Measurements from ENCODE around the gene EVA1B. TPM values are rescaled to one million over a fixed set of nuclear protein-coding genes. Genes with fewer than 3 reads are reported as not detected.

Gene EVA1B
- total and polyA plus RNA-seq, 4 donors: 31.2 to 59.5 (median 33.7) TPM

DNA sequence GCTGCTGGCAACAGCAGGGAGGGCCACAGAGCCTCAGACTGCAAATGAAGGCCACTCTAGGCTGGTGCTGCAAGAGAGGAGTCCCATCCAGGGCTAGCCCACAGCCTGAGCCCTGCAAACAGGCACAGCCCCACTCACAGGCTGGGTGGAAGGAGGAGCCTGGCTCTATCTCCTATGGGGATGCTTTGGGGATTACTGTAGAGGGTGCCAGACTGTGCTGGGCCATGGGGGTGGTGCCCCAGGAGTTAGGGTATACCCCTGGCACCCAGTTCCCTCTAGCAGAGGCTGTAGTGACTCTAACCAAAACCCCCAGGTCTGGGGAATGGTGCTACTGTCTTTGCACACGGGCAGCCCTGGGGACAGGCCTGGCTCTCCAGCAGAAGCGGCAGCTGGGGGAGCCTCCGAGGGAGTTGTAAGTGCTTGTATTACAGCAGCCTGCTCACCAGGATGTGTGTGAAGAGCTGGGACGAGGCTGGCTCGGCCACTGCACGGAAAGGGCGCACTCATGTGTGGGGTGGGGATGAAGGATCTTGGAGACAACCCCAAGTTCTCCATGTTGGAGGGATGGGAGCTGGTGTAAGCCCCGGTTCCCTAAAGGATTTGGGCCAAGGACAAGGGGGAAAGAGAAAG, 23.4 kb upstream of the EVA1B start:
- Histone ChIP-seq H3K4me1 (ENCODE audit: control insufficient read depth in 5 of 5, insufficient read depth in 5 of 5, low read length in 5 of 5) (peaks cover 0 to 21% (median 10%) of the 10 kb centered on the region in 5 donors), H3K9me3 (ENCODE audit: control insufficient read depth in 4 of 4, insufficient read depth in 3 of 4, low read length in 3 of 4) (no peaks in the 10 kb centered on the region), H3K36me3 (ENCODE audit: control insufficient read depth in 4 of 4, insufficient read depth in 4 of 4, low read length in 4 of 4) (peaks cover 8 to 60% (median 19%) of the 10 kb centered on the region in 4 donors), H3K9ac (ENCODE audit: insufficient read depth in 1 of 2, low read length in 2 of 2) (no peak overlapping the region), H3K27ac (ENCODE audit: low read depth in 1 of 2, low read length in 1 of 2) (no peak overlapping the region), H3K27me3 (ENCODE audit: control insufficient read depth in 3 of 3, insufficient read depth in 3 of 3, low read length in 2 of 3) (no peaks in the 10 kb centered on the region), H3K4me3 (no peak overlapping the region)
- no peak for ATAC-seq (ENCODE audit: insufficient read depth, low FRiP score)
- DNase-seq: no peak
- TF ChIP-seq, protein P1, sequence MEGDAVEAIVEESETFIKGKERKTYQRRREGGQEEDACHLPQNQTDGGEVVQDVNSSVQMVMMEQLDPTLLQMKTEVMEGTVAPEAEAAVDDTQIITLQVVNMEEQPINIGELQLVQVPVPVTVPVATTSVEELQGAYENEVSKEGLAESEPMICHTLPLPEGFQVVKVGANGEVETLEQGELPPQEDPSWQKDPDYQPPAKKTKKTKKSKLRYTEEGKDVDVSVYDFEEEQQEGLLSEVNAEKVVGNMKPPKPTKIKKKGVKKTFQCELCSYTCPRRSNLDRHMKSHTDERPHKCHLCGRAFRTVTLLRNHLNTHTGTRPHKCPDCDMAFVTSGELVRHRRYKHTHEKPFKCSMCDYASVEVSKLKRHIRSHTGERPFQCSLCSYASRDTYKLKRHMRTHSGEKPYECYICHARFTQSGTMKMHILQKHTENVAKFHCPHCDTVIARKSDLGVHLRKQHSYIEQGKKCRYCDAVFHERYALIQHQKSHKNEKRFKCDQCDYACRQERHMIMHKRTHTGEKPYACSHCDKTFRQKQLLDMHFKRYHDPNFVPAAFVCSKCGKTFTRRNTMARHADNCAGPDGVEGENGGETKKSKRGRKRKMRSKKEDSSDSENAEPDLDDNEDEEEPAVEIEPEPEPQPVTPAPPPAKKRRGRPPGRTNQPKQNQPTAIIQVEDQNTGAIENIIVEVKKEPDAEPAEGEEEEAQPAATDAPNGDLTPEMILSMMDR (IDR thresholded peaks at IDR 0.05; ENCODE audit: control extremely low read depth, extremely low read depth): no peak
- WGBS, 2 donors: 93 to 94% methylated on average over 8 of the region's 8 CpGs

DNA sequence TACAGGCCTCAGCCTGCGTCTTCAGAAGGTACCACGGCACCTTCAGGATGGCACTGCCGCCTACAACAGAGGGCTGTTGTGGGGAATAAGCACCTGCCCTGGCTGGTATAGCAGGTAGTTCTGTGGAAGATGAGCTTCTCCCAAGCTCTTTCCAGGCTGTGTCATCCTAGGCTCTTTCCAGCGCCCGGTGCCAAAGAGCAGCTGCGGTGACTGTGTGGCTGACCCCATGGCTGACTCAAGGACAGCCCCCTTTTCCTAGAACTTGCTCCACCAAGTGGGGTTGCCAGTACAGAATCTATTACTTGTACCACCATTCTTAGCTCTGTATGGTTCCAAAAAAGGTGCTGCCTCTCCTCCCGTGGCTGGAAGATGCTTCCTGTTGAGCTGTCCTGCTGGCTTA, 21.9 kb upstream of the EVA1B start:
- Histone ChIP-seq H3K36me3 (ENCODE audit: control insufficient read depth in 4 of 4, insufficient read depth in 4 of 4, low read length in 4 of 4) (peaks cover 8 to 71% (median 18%) of the 10 kb centered on the region in 4 donors), H3K9me3 (ENCODE audit: control insufficient read depth in 4 of 4, insufficient read depth in 3 of 4, low read length in 3 of 4) (no peaks in the 10 kb centered on the region), H3K4me1 (ENCODE audit: control insufficient read depth in 5 of 5, insufficient read depth in 5 of 5, low read length in 5 of 5) (peaks cover 0 to 6% (median 3%) of the 10 kb centered on the region in 5 donors), H3K27ac (ENCODE audit: low read depth in 1 of 2, low read length in 1 of 2) (no peak overlapping the region), H3K27me3 (ENCODE audit: control insufficient read depth in 3 of 3, insufficient read depth in 3 of 3, low read length in 2 of 3) (no peaks in the 10 kb centered on the region), H3K4me3 (no peak overlapping the region), H3K9ac (ENCODE audit: insufficient read depth in 1 of 2, low read length in 2 of 2) (no peak overlapping the region)
- WGBS, 2 donors: 93 to 95% methylated on average over 7 of the region's 7 CpGs
- TF ChIP-seq, protein P1 (IDR thresholded peaks at IDR 0.05; ENCODE audit: control extremely low read depth, extremely low read depth): no peak
- ATAC-seq (ENCODE audit: insufficient read depth, low FRiP score) (no peak), DNase-seq (no peak)

DNA sequence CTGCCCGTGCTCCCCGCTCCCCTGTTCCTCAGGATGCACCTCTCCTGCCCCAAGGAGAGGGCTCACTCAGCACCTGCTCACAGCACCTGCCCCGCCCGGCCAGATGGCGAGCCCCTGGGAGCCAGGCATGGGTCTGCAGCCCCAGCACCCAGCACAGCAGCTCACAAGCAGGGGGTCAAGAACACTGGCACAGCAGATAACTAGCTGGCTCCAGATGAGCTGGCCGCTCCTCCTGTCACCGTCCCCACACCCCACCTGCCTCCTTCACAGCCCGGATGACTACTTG, 20.9 kb upstream of the EVA1B start:
- 93 to 95% methylated on average over 8 of the region's 8 CpGs for WGBS, 2 donors

More for the DNA sequence above, 20.9 kb upstream of the EVA1B start:
- H3K9me3 ChIP-seq (ENCODE audit: control insufficient read depth in 4 of 4, insufficient read depth in 3 of 4, low read length in 3 of 4): no peaks in the 10 kb centered on the region
- TF ChIP-seq, protein P1 (IDR thresholded peaks at IDR 0.05; ENCODE audit: control extremely low read depth, extremely low read depth): no peak
- H3K4me3 ChIP-seq: no peak overlapping the region
- no peaks in the 10 kb centered on the region for H3K4me1 ChIP-seq (ENCODE audit: control insufficient read depth in 5 of 5, insufficient read depth in 5 of 5, low read length in 5 of 5)
- H3K36me3 ChIP-seq (ENCODE audit: control insufficient read depth in 4 of 4, insufficient read depth in 4 of 4, low read length in 4 of 4): peaks cover 8 to 68% (median 18%) of the 10 kb centered on the region in 4 donors
- DNase-seq (no peak), ATAC-seq (ENCODE audit: insufficient read depth, low FRiP score) (no peak)
- H3K27ac ChIP-seq (ENCODE audit: low read depth in 1 of 2, low read length in 1 of 2): no peak overlapping the region
- H3K27me3 ChIP-seq (ENCODE audit: control insufficient read depth in 3 of 3, insufficient read depth in 3 of 3, low read length in 2 of 3): no peaks in the 10 kb centered on the region
- H3K9ac ChIP-seq (ENCODE audit: insufficient read depth in 1 of 2, low read length in 2 of 2): no peak overlapping the region

Data from lung (tissue), 12 donors.